PC-9 (cell line): Measurements from ENCODE around the gene DHRS13. TPM values are rescaled to one million over a fixed set of nuclear protein-coding genes. Genes with fewer than 3 reads are reported as not detected.

Experiments used
- BruUV-seq: library from RNA; stranded (reverse); fragments of 400-500 nt; replicated peaks from 2 replicates; lab custom pipeline; 2021; lab: Mats Ljungman, UMichigan
- CTCF ChIA-PET: fragments of 300-600 bp; sonication (Branson Sonifier 250); formaldehyde crosslinking; loops from one replicate; lab custom pipeline; 2022; ENCODE audit warnings: antibody characterized with exemption; lab: Charles Lee
- POLR2A ChIA-PET: fragments of 300-600 bp; sonication (Branson Sonifier 250); formaldehyde crosslinking; loops from one replicate; lab custom pipeline; 2022; ENCODE audit warnings: antibody characterized with exemption; ENCODE audit not compliant: unreplicated experiment; lab: Charles Lee
- DNase-seq, 2 experiments: peaks; one replicate each; pipeline versions ENCODE4 v3.0.0 to v3.0.0-alpha.2; 2015 to 2022; ENCODE audit warnings: mixed read lengths in 1 of 2
- H2AFZ ChIP-seq: fragments of 200-600 bp; sonication (generic); 2 replicates; pipeline ENCODE4 v1.8.1; 2017; ENCODE audit warnings: antibody characterized with exemption
- H3F3A ChIP-seq: fragments of 200-600 bp; sonication (generic); 2 replicates; pipeline ENCODE4 v1.8.1; 2017; ENCODE audit warnings: antibody characterized with exemption, mild to moderate bottlenecking, low read depth; ENCODE audit not compliant: insufficient read depth
- H3K27ac ChIP-seq: fragments of 200-600 bp; sonication (generic); 2 replicates; pipeline ENCODE4 v1.6.1; 2016; ENCODE audit warnings: mixed run types
- H3K27me3 ChIP-seq: fragments of 200-600 bp; sonication (generic); 2 replicates; pipeline ENCODE4 v1.6.1; 2016; ENCODE audit warnings: low read depth, mixed run types; ENCODE audit not compliant: insufficient read depth
- H3K36me3 ChIP-seq: fragments of 200-600 bp; sonication (generic); 2 replicates; pipeline ENCODE4 v1.6.1; 2016; ENCODE audit warnings: low read depth, mixed run types
- H3K4me1 ChIP-seq: fragments of 200-600 bp; sonication (generic); replicated peaks from 2 replicates; pipeline ENCODE4 v1.6.1; 2016; ENCODE audit warnings: mixed run types; ENCODE audit not compliant: insufficient read depth
- H3K4me2 ChIP-seq: fragments of 200-600 bp; sonication (generic); 2 replicates; pipeline ENCODE4 v1.6.1; 2017; ENCODE audit warnings: mixed run types
- H3K4me3 ChIP-seq: fragments of 200-600 bp; sonication (generic); 2 replicates; pipeline ENCODE4 v1.6.1; 2016; ENCODE audit warnings: mixed run types
- H3K79me2 ChIP-seq: fragments of 200-600 bp; sonication (generic); 2 replicates; pipeline ENCODE4 v1.6.1; 2017; ENCODE audit warnings: low read depth, mixed run types
- H3K9me2 ChIP-seq: fragments of 200-600 bp; sonication (generic); 2 replicates; pipeline ENCODE4 v1.8.1; 2017; ENCODE audit warnings: mild to moderate bottlenecking; ENCODE audit not compliant: insufficient read depth
- H3K9me3 ChIP-seq: fragments of 200-600 bp; sonication (generic); 2 replicates; pipeline ENCODE4 v1.8.1; 2016; ENCODE audit warnings: low read depth; ENCODE audit not compliant: insufficient read depth
- H4K20me1 ChIP-seq: fragments of 200-600 bp; sonication (generic); 2 replicates; pipeline ENCODE4 v1.8.1; 2017; ENCODE audit not compliant: insufficient read depth
- EZH2 ChIP-seq: fragments of 200-600 bp; sonication (generic); IDR thresholded peaks from 2 replicates; pipeline ENCODE4 v1.8.0; 2017; ENCODE audit warnings: antibody characterized with exemption, low read depth
- intact Hi-C: fragments of 100-400 bp; cut with micrococcal nuclease; formaldehyde crosslinking; loops from one replicate; pipeline ENCODE4 v1.10.0; 2022; ENCODE audit not compliant: unreplicated experiment
- total RNA-seq: library from RNA; stranded (reverse); gene quantifications from 2 replicates; pipeline ENCODE4 v1.2.3, GENCODE V29; 2021
- TF ChIP-seq, protein P1 (sequence below): fragments of 200-600 bp; sonication (generic); conservative IDR thresholded peaks from 2 replicates; pipeline ENCODE4 v1.6.1; 2017; ENCODE audit warnings: mixed run types, antibody characterized with exemption, mild to moderate bottlenecking, moderate library complexity

The DHRS13 gene
- total RNA-seq, 1 experiment from 2014 or later, result 15.8 TPM

DNA sequence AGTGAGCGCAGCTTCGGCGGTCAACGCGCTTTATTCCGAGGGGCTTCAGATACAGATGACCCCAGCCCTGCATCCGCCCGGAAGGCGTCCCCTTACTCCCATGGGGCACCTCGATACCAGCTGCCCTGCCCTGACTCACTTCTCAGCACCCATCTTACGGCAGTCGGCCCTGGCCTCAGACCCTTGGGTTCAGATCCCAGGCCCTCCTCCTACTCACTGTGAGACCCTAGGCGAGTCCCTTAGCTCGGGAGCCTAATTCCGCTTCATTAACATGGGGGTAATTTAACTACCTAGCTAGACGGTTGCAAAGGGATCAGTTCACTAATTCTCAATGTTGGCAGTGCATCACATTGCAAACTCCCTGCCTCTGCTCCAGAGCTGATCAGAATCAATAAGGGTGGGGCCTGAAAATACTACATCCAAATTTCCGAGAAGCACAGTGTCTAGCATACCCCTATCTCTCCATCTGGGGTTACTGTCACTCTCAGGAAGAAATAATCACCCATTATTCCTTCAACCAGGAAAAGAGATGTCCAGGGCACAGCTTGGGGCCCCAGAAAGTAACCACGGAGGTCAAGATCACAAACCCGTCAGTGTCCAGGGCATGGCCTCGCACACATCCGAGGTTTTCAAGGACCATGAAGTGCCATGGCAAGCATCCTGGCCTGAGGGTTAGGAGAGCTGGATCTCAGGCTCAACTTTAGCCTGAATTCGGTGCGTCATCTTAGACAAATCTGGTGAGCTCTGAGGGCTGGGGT lies 4.9 kb downstream of the DHRS13 start:
- H4K20me1 ChIP-seq, result no peaks in the 10 kb centered on the region
- H3K27me3 ChIP-seq, result no peaks in the 10 kb centered on the region
- H3K79me2 ChIP-seq, result peaks cover 20% of the 10 kb centered on the region
- TF ChIP-seq EZH2, result no peak
- TF ChIP-seq, protein P1, sequence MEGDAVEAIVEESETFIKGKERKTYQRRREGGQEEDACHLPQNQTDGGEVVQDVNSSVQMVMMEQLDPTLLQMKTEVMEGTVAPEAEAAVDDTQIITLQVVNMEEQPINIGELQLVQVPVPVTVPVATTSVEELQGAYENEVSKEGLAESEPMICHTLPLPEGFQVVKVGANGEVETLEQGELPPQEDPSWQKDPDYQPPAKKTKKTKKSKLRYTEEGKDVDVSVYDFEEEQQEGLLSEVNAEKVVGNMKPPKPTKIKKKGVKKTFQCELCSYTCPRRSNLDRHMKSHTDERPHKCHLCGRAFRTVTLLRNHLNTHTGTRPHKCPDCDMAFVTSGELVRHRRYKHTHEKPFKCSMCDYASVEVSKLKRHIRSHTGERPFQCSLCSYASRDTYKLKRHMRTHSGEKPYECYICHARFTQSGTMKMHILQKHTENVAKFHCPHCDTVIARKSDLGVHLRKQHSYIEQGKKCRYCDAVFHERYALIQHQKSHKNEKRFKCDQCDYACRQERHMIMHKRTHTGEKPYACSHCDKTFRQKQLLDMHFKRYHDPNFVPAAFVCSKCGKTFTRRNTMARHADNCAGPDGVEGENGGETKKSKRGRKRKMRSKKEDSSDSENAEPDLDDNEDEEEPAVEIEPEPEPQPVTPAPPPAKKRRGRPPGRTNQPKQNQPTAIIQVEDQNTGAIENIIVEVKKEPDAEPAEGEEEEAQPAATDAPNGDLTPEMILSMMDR, result no peak
- H3K4me2 ChIP-seq, result peak overlapping the region; percentile 84
- ChIA-PET CTCF (interaction anchor here (1.4 kb wide), 1 partner anchor 136 kb away, joined by 3 read pairs; no protein-coding TSS in a partner anchor), POLR2A (interaction anchor here (0.6 kb wide), 3 partner anchors 42 to 178 kb away, joined by 3 to 12 read pairs (median 11); partner anchors contain the start of gene RPL23A)
- H2AFZ ChIP-seq, result peak overlapping the region; percentile 85
- peaks cover 28% of the 10 kb centered on the region for H3K4me1 ChIP-seq
- no TSS peak for BruUV-seq
- peaks cover 28% of the 10 kb centered on the region for H3F3A ChIP-seq
- intact Hi-C loops, result no loop called here
- H3K4me3 ChIP-seq, result peak overlapping the region; percentile 80
- no peaks in the 10 kb centered on the region for H3K36me3 ChIP-seq
- no peak for DNase-seq
- no peak overlapping the region for H3K27ac ChIP-seq
- H3K9me2 ChIP-seq, result no peaks in the 10 kb centered on the region
- no peaks in the 10 kb centered on the region for H3K9me3 ChIP-seq

DNA sequence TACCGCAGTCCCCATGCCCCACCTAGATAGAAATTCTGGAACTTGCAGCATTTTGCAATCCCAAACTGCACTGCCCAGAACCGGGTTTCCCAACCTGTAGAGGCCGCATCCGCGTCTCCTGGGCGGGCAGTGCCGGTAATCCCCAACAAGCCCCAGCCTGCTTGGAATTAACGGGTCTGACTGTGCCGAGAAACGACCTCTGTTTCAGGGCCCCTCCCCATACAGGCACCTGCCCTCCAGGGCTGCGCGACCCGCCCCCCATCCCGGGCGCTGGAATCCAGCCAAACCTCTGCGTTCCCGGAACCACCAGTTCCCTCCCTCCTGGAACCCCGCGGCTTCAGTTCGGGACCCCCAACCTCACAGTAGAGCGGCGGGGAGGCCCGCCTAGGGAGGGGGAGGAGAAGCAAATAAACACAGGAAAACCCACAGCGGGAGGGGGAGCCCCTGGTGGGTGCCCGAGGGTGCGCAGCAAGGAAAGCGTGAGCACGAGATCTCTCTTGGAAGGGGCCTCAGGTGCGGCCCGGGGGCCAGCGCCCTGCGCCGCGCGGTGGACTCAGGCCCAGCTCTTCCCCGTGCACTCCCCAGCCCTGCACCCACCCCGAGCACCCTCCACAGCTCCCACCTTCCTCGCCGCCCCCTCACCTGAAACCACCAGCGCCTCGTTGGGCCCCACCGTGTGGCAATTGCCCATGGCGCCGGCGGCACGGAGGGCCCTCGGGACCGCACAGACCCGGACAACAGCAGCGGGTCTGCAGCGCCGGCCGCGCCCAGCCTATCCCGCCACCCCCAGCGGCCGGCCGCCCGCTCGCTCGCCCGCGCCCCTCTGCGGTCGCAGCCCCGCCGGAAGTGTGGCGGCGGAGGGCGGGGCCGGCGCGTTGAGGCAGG lies 5.8 kb downstream of the DHRS13 start, which contains the start of gene FLOT2:
TSS of gene FLOT2 (minus strand) at position 850 of the 885 bp plus-strand sequence. CDS start at position 691, 159 bp downstream.
- TF ChIP-seq, protein P1, result no peak
- TF ChIP-seq EZH2, result no peak
- H3K4me1 ChIP-seq, result peaks cover 28% of the 10 kb centered on the region
- no peaks in the 10 kb centered on the region for H3K9me3 ChIP-seq
- H3K27ac ChIP-seq, result no peak within 1 kb of the TSS
- H3K27me3 ChIP-seq, result no peaks in the 10 kb centered on the region
- H4K20me1 ChIP-seq, result no peaks in the 10 kb centered on the region
- no TSS peak for BruUV-seq
- H3K79me2 ChIP-seq, result peaks cover 19% of the 10 kb centered on the region
- peak within 1 kb of the TSS; percentile 85 for H2AFZ ChIP-seq
- no peaks in the 10 kb centered on the region for H3K36me3 ChIP-seq
- ChIA-PET POLR2A (interaction anchor here (0.6 to 0.7 kb wide), 4 partner anchors 131 to 187 kb away, joined by 3 to 13 read pairs (median 9); no protein-coding TSS in a partner anchor), CTCF (interaction anchor here (1.2 kb wide), 1 partner anchor 133 kb away, joined by 5 read pairs; no protein-coding TSS in a partner anchor)
- intact Hi-C loops, result no loop called here
- H3K9me2 ChIP-seq, result no peaks in the 10 kb centered on the region
- peaks cover 28% of the 10 kb centered on the region for H3F3A ChIP-seq
- DNase-seq, result peak in 1 of 2 experiments; percentile 58
- peak within 1 kb of the TSS; percentile 84 for H3K4me2 ChIP-seq
- peak within 1 kb of the TSS; percentile 80 for H3K4me3 ChIP-seq

GRCh38 chr17:28896491-28896883 lies 6.4 kb downstream of the DHRS13 start:
- no peaks in the 10 kb centered on the region for H3K9me3 ChIP-seq
- no peaks in the 10 kb centered on the region for H3K9me2 ChIP-seq
- POLR2A ChIA-PET, result interaction anchor here (0.7 kb wide), 1 partner anchor 186 kb away, joined by 7 read pairs; no protein-coding TSS in a partner anchor
- DNase-seq, result no peak
- peak overlapping the region; percentile 80 for H3K4me3 ChIP-seq
- no peak overlapping the region; the same call in 1 of the 2 replicates for H2AFZ ChIP-seq
- CTCF ChIA-PET, result interaction anchor here (0.7 to 1.2 kb wide), 2 partner anchors 17 to 133 kb away, joined by 3 to 5 read pairs; no protein-coding TSS in a partner anchor
- no peaks in the 10 kb centered on the region for H3K36me3 ChIP-seq
- peaks cover 13% of the 10 kb centered on the region for H3K79me2 ChIP-seq
- intact Hi-C loops, result no loop called here
- BruUV-seq, result no TSS peak
- H4K20me1 ChIP-seq, result no peaks in the 10 kb centered on the region
- H3K27me3 ChIP-seq, result no peaks in the 10 kb centered on the region
- H3F3A ChIP-seq, result peaks cover 22% of the 10 kb centered on the region
- no peak for TF ChIP-seq EZH2
- TF ChIP-seq, protein P1, result no peak
- H3K4me2 ChIP-seq, result peak overlapping the region; percentile 84
- H3K27ac ChIP-seq, result no peak overlapping the region
- peaks cover 21% of the 10 kb centered on the region for H3K4me1 ChIP-seq
